HEK293T (cell line): ENCODE results near the gene TIAL1.

Experiments
- CTCF ChIA-PET: fragments of 350-600 bp; formaldehyde crosslinking; extraction: SDS; loops from one replicate; lab custom pipeline; 2021; ENCODE audit warnings: antibody characterized with exemption, inconsistent platforms; lab: Yijun Ruan, JAX
- POLR2A ChIA-PET: fragments of 350-600 bp; formaldehyde crosslinking; extraction: SDS; loops from one replicate; lab custom pipeline; 2020; ENCODE audit warnings: antibody characterized with exemption, inconsistent platforms; lab: Yijun Ruan, JAX
- DNase-seq: peaks from one replicate; pipeline ENCODE4 v3.0.0; 2012; ENCODE audit warnings: mixed read lengths; ENCODE audit errors: extremely low spot score
- ARNT ChIP-seq: fragments of 450-650 bp; IDR thresholded peaks from 2 replicates; pipeline ENCODE4 v1.6.1; 2017; ENCODE audit warnings: mild to moderate bottlenecking
- BHLHE40 ChIP-seq: fragments of 450-650 bp; IDR thresholded peaks from 2 replicates; pipeline ENCODE4 v1.6.1; 2016; ENCODE audit warnings: mild to moderate bottlenecking, moderate library complexity, borderline replicate concordance
- CTBP1 ChIP-seq: fragments of 450-650 bp; IDR thresholded peaks from 2 replicates; pipeline ENCODE4 v1.6.1; 2016; ENCODE audit warnings: borderline replicate concordance
- ELF4 ChIP-seq: fragments of 450-650 bp; IDR thresholded peaks from 2 replicates; pipeline ENCODE4 v1.6.1; 2017; ENCODE audit warnings: antibody characterized with exemption
- FOXA1 ChIP-seq: fragments of 450-650 bp; IDR thresholded peaks from 2 replicates; pipeline ENCODE4 v1.6.1; 2016; ENCODE audit warnings: mild to moderate bottlenecking
- FOXK2 ChIP-seq: fragments of 450-650 bp; IDR thresholded peaks from 2 replicates; pipeline ENCODE4 v1.6.1; 2016; ENCODE audit warnings: mild to moderate bottlenecking
- FOXM1 ChIP-seq: fragments of 450-650 bp; IDR thresholded peaks from 2 replicates; pipeline ENCODE4 v1.6.1; 2017; ENCODE audit warnings: mild to moderate bottlenecking, borderline replicate concordance
- HDGF ChIP-seq: fragments of 450-650 bp; IDR thresholded peaks from 2 replicates; pipeline ENCODE4 v1.6.1; 2017; ENCODE audit warnings: antibody characterized with exemption, borderline replicate concordance
- L3MBTL2 ChIP-seq: fragments of 450-650 bp; conservative IDR thresholded peaks from 2 replicates; pipeline ENCODE4 v1.6.1; 2016; ENCODE audit warnings: mild to moderate bottlenecking
- LEF1 ChIP-seq: fragments of 450-650 bp; IDR thresholded peaks from 2 replicates; pipeline ENCODE4 v1.6.1; 2017; ENCODE audit warnings: mild to moderate bottlenecking, borderline replicate concordance
- NFRKB ChIP-seq: fragments of 450-650 bp; IDR thresholded peaks from 2 replicates; pipeline ENCODE4 v1.6.1; 2016; ENCODE audit warnings: mild to moderate bottlenecking, moderate library complexity
- SP1 ChIP-seq: fragments of 450-650 bp; IDR thresholded peaks from 2 replicates; pipeline ENCODE4 v1.6.1; 2017
- SUZ12 ChIP-seq: fragments of 450-650 bp; IDR thresholded peaks from 2 replicates; pipeline ENCODE4 v1.6.1; 2016; ENCODE audit warnings: mild to moderate bottlenecking
- TARDBP ChIP-seq: fragments of 450-650 bp; IDR thresholded peaks from 2 replicates; pipeline ENCODE4 v1.6.1; 2016
- ZNF384 ChIP-seq: fragments of 450-650 bp; IDR thresholded peaks from 2 replicates; pipeline ENCODE4 v1.6.1; 2016
- TF ChIP-seq, protein P1 (sequence below): fragments of 450-650 bp; IDR thresholded peaks from 2 replicates; pipeline ENCODE4 v1.6.1; 2016

TIAL1 gene

DNA sequence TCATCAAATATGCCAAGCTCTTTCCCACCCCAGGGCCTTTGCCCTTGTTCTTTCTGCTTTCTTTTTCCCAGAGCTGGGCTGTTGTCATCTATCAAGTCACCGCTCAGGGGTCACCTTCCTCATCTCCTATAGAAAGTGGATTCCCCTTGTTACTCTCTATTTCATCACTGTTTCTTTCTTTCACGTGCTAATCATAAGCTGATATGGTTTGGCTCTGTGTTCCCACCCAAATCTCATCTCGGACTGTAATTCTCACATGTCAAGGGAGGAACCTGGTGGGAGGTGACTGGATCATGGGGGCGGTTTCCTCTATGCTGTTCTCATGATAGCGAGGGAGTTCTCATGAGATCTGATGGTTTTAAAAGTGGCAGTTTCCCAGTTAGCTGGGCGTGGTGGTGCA, 17.0 kb upstream of the TIAL1 start:
- CTCF ChIA-PET = no interaction called here

DNA sequence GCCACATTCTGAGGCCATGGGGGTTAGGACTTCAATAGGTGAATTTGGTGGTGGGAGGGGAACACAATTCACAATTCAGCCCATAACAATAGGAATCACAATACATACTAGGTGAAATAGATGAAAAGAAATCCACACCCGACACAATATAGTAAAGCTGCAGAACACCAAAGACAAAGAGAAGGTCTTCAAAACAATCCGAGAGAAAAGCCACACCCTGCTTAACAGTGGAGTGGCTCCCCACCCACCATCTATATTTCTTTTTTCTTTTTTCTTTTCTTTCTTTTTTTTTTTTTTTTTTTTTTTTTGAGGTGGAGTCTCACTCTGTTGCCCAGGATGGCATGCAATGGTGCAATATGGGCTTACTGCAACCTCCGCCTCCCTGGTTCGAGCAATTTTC, 14.7 kb upstream of the TIAL1 start:
- no peak for DNase-seq
- TF ChIP-seq FOXA1 (no peak), L3MBTL2 (no peak), BHLHE40 (no peak), NFRKB (no peak), ELF4 (no peak), ARNT (no peak), SUZ12 (no peak), HDGF (no peak), TARDBP (no peak), CTBP1 (no peak), FOXM1 (no peak)
- TF ChIP-seq, protein P1, sequence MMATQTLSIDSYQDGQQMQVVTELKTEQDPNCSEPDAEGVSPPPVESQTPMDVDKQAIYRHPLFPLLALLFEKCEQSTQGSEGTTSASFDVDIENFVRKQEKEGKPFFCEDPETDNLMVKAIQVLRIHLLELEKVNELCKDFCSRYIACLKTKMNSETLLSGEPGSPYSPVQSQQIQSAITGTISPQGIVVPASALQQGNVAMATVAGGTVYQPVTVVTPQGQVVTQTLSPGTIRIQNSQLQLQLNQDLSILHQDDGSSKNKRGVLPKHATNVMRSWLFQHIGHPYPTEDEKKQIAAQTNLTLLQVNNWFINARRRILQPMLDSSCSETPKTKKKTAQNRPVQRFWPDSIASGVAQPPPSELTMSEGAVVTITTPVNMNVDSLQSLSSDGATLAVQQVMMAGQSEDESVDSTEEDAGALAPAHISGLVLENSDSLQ = no peak
- POLR2A ChIA-PET = no interaction called here
- CTCF ChIA-PET = no interaction called here

More for the DNA sequence above, 17.0 kb upstream of the TIAL1 start:
- TF ChIP-seq FOXA1 (no peak), NFRKB (no peak), HDGF (no peak), ELF4 (no peak), CTBP1 (no peak)
- TF ChIP-seq, protein P1 = no peak
- POLR2A ChIA-PET = interaction anchor here (1.8 kb wide), 1 partner anchor 16 kb away, joined by 5 read pairs; the partner anchor contains the start of gene TIAL1
- DNase-seq = no peak

DNA sequence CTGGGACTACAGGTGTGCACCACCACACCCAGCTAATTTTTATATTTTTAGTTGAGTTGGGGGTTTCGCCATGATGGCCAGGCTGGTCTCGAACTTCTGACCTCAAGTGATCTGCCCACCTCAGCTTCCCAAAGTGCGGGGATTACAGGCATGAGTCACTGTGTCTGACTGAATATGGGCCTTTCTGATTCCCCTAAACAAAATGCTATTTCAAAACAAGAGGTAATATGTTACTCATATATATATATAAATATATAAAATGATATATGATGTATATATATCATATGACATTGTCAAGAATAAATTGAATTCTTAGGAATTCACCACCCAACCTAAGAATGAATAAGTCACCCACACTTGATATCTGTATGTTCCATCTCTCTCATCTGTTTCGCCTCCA, 12.8 kb upstream of the TIAL1 start:
- ChIA-PET POLR2A (interaction anchor here (2.1 kb wide), 1 partner anchor 42 kb away, joined by 9 read pairs; the partner anchor contains the start of gene BAG3), CTCF (interaction anchor here (1.3 kb wide), 1 partner anchor 251 kb away, joined by 4 read pairs; no protein-coding TSS in a partner anchor)
- no peak for DNase-seq
- no peak for TF ChIP-seq BHLHE40
- no peak for TF ChIP-seq LEF1
- TF ChIP-seq NFRKB = no peak
- TF ChIP-seq, protein P1 = no peak
- no peak for TF ChIP-seq SUZ12

DNA sequence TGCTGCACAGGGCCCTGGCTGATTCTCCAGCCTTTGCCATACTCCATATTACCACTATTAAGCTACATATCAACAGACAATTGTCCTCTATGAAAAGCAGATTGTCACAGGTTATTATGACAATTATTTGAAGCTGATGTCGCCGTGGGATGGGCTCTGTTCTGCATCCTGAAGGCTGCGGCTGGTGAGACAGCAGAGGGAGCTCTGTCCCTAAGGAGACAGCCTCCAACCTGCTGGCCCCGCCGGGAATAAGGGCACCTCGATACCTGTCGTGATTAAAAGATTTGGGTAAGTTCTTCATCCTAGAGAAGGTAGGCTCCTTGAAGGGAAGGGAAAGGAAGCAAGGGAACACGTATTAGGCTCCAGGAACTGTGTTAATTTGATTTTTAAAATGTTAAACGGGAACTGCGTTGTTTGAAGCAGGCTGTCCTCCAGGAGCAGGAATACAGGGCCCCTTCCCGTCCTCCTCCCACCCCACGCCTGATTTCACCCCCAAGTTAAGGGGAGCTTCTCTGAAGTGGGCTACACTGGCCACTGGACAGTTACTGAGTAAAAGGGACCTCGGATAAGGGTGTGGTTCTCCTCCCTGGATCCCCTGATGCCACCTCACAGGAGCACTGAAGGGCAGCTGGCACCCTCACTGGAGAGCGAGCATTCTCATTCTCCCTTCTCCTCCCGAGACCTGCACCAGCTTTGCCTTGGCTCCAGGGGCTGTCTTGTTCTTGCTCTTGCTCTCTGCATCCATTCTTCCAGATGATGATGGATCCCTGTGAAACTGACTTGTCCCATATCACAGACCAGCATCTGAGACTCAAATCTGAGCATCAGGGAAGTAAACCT, 11.8 kb upstream of the TIAL1 start:
- DNase-seq = peak; percentile 63
- CTCF ChIA-PET = interaction anchor here (0.5 to 1.6 kb wide), 11 partner anchors 8 to 539 kb away, joined by 3 to 7 read pairs (median 4); no protein-coding TSS in a partner anchor
- no peak for TF ChIP-seq ARNT
- TF ChIP-seq ZNF384 = no peak
- no peak for TF ChIP-seq SUZ12
- no peak for TF ChIP-seq ELF4
- TF ChIP-seq HDGF = no peak
- no peak for TF ChIP-seq LEF1
- no peak for TF ChIP-seq L3MBTL2
- TF ChIP-seq FOXM1 = no peak
- TF ChIP-seq, protein P1 = no peak
- no peak for TF ChIP-seq FOXA1
- no peak for TF ChIP-seq NFRKB
- POLR2A ChIA-PET = interaction anchor here (1.0 to 2.1 kb wide), 2 partner anchors 11 to 43 kb away, joined by 5 to 9 read pairs; partner anchors contain the start of genes BAG3 and TIAL1

DNA sequence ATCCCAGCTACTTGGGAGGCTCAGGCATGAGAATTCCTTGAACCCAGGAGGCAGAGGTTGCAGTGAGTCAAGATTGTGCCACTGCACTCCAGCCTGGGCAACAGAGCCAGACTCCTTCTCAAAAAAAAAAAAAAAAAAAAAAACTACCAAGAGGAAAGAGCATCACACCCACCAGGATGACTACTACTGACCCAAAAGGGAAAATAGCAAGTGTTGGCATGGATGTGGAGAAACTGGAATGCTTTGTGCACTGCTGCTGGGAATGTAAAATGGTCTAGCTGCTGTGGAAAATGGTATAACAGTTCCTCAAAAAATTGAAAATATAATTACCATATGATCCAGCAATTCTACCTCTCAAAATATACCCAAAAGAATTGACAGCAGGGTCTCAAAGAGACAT, 7.7 kb upstream of the TIAL1 start:
- DNase-seq = no peak
- POLR2A ChIA-PET = no interaction called here
- TF ChIP-seq LEF1 (no peak), FOXA1 (no peak), HDGF (no peak), L3MBTL2 (no peak), SUZ12 (no peak), ARNT (no peak), ELF4 (no peak), ZNF384 (no peak), SP1 (no peak), FOXK2 (no peak)
- TF ChIP-seq, protein P1 = no peak
- CTCF ChIA-PET = no interaction called here
